Umbilical cord (tissue), 2 donors: ENCODE results near the gene CTR9. TPM values are rescaled to one million over a fixed set of nuclear protein-coding genes. Genes with fewer than 3 reads are reported as not detected.
"Not testable (repeated sequence)": the region's sequence is repeated elsewhere in the genome, so short reads cannot be mapped to it uniquely, and the experiment has no call there.

Experiments used
- DNase-seq: peaks from one replicate; pipeline ENCODE4 v3.0.0-alpha.2; 2015; ENCODE audit warnings: low spot score
- total RNA-seq: library from RNA; depleted of rRNA; stranded (reverse); fragments of >200 nt; gene quantifications from one replicate; pipeline ENCODE4 v1.2.3, GENCODE V29; 2014; ENCODE audit warnings: low replicate concordance; ENCODE audit not compliant: insufficient read depth

CTR9 gene
- total RNA-seq, 1 donor from 2014 or later, result 20.9 TPM

DNA sequence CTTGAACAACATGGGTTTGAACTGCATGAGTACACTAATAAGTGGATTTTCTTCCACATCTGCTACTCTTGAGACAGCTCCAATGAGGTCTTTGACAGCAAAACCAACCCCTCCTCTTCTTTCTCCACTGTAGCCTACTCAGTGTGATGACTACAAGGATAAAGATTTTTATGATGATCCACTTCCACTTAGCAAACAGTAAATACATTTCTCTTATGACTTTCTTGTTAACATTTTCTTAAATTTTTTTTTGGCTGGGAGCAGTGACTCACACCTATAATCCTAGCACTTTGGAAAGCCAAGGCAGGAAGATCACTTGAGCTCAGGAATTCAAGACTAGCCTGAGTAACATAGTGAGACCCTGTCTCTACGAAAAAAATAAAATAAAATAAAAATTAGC, 67.5 kb downstream of the CTR9 start:
- peak; percentile 90 for DNase-seq

DNA sequence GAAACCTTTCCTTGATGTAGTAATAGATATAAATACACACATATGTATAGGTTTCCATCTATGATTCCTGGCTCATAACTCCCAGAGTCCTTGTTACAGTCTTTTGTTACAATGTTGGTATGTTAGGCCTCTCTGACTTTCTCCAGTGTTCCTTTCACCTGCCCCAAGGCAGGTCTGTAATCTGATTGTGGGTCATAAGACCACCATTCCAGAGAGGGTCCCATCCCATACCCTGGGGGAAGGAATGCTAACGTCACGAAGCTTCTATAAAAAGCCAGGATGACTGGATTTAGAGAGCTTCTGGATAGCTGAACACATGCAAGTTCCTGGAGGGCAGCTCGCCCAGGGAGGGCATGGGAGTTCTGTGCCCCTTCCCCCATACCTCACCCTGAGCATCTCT, 71.4 kb downstream of the CTR9 start:
- not testable (repeated sequence) for DNase-seq

DNA sequence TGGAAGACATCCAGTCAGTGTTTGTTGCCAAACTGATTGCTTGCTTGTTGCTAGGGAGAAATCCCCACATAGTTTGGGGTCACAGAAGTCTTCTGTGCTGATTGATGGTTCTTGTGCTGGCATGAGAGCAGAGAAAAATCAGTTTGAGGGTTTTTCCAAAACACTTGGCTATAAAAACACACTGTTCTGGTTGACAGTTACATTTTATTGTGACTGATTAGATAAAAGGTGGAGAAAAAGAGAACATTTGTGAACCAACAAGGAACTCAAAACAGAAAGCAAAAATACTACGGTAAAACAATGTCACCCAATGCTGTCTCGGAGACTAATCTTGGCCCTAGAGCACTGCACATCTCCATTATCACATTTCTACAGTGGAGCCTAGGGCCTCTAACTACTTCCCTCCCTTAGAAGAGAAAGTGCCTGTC, 72.1 kb downstream of the CTR9 start:
- peak; percentile 30 for DNase-seq

DNA sequence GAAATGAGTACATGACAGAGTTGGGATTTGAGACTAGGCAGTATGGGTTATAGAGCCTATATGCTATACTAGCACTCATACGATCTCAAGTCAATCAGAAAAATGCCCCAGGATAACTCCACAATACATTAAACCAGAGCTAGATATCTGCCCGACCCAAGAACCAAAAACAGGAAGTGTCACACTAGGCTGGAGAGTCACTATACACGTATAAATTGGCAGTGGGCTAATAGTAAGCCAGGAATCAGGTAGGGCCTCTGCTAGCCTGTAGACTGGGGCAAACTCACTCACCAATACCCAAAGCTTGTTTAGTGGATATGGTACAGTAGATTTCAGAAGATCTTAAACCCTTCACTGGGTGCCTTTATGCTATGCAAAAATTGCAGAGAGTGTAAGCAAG, 73.8 kb downstream of the CTR9 start:
- no peak for DNase-seq

DNA sequence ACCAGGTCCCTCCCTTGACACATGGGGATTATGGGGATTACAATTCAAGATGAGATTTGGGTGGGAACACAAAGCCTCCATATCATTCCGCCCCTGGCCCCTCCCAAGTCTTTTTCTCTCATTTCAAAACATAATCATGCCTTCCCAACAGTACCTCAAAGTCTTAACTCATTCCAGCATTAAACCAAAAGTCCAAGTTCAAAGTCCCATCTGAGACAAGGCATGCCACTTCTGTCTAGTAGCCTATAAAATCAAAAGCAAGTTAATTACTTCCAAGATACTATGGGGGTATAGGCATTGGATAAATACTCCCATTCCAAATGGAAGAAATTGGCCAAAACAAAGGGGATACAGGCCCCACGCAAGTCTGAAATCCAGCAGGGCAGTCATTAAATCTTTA, 77.4 kb downstream of the CTR9 start:
- no peak for DNase-seq

DNA sequence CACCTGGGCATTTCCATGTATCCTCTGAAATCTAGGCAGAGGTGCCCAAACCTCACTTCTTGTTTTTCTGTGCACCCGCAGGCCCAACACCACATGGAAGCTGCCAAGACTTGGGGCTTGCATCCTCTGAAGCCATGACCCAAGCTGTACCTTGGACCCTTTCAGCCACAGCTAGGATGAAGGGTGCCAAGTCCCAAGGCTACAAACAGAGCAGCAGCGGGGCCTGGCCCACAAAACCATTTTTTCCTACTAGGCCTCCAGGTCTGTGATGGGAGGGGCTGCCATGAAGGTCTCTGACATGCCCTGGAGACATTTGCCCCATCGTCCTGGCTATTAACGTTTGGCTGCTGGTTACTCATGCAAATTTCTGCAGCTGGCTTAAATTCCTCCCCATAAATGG, 78.1 kb downstream of the CTR9 start:
- no peak for DNase-seq

Other genes starting within 250 kb of the CTR9 start
- gene RNF141, start 210.1 kb upstream of the CTR9 start, total RNA-seq, result 32.0 TPM
- 48.4 TPM for gene LYVE1, start 182.6 kb upstream of the CTR9 start, total RNA-seq
- 62.6 TPM for gene IRAG1, start 57.5 kb upstream of the CTR9 start, total RNA-seq
- gene EIF4G2, start 57.7 kb downstream of the CTR9 start, total RNA-seq, result 579 TPM
- gene ZBED5, start 106.8 kb downstream of the CTR9 start, total RNA-seq, result 32.7 TPM